CD14-positive monocyte (primary cell): Measurements from ENCODE around the gene SHCBP1. TPM values are rescaled to one million over a fixed set of nuclear protein-coding genes. Genes with fewer than 3 reads are reported as not detected.
A peak's percentile ranks its signal among the peaks of the same experiment; 100 is the strongest.

Experiments used
- DNase-seq, 3 donors: peaks; one replicate each; pipeline ENCODE4 v3.0.0-alpha.2; 2011 to 2022
- H2AFZ ChIP-seq: 2 replicates; pipeline ENCODE4 v1.6.0; 2012; ENCODE audit warnings: mild to moderate bottlenecking, low read depth, low read length, inconsistent platforms; ENCODE audit not compliant: insufficient read depth, poor library complexity, severe bottlenecking
- H3K27ac ChIP-seq, 2 donors: 1 replicate in 1 of 2; 2 replicates in 1 of 2; pipeline ENCODE4 v1.5.1; 2012 to 2013; ENCODE audit warnings: low read length in 2 of 2, control low read depth in 1 of 2, inconsistent platforms in 1 of 2, low read depth in 1 of 2, mild to moderate bottlenecking in 1 of 2
- H3K27me3 ChIP-seq, 2 donors: one replicate each; pipeline versions ENCODE4 v1.6.0 to v1.6.1; 2011 to 2013; ENCODE audit warnings: low read length in 2 of 2; ENCODE audit not compliant: control insufficient read depth in 2 of 2, insufficient read depth in 2 of 2
- H3K36me3 ChIP-seq, 2 donors: replicated peaks in 1 of 2; 1 replicate in 1 of 2; 2 replicates in 1 of 2; pipeline versions ENCODE4 v1.5.1 to v1.6.1; 2012 to 2013; ENCODE audit warnings: low read length in 2 of 2, control low read depth in 1 of 2, inconsistent platforms in 1 of 2, mild to moderate bottlenecking in 1 of 2; ENCODE audit not compliant: insufficient read depth in 2 of 2, control insufficient read depth in 1 of 2
- H3K4me1 ChIP-seq, 2 donors: 1 replicate in 1 of 2; 2 replicates in 1 of 2; pipeline versions ENCODE4 v1.5.1 to v1.6.1; 2012 to 2013; ENCODE audit warnings: low read length in 2 of 2, control low read depth in 1 of 2, inconsistent platforms in 1 of 2, mild to moderate bottlenecking in 1 of 2, moderate library complexity in 1 of 2; ENCODE audit not compliant: insufficient read depth in 2 of 2, control insufficient read depth in 1 of 2
- H3K4me2 ChIP-seq: replicated peaks from 2 replicates; pipeline ENCODE3; 2012; ENCODE audit warnings: low read length, moderate library complexity, mild to moderate bottlenecking; ENCODE audit not compliant: poor library complexity, severe bottlenecking; ENCODE audit errors: extremely low read depth
- H3K4me3 ChIP-seq, 3 experiments: fragments of 200-600 bp in 1 of 3; sonication (generic) in 1 of 3; replicated peaks in 1 of 3; 1 replicate in 2 of 3; 2 replicates in 1 of 3; pipeline ENCODE4 v1.5.1; 2011 to 2013; ENCODE audit warnings: low read length in 3 of 3, mild to moderate bottlenecking in 3 of 3, control low read depth in 2 of 3, low read depth in 2 of 3, inconsistent platforms in 1 of 3, moderate library complexity in 1 of 3
- H3K79me2 ChIP-seq: 2 replicates; pipeline ENCODE4 v1.6.0; 2012; ENCODE audit warnings: mild to moderate bottlenecking, control low read depth, inconsistent platforms, low read length, moderate library complexity; ENCODE audit not compliant: insufficient read depth
- H3K9ac ChIP-seq: 2 replicates; pipeline ENCODE4 v1.6.0; 2017; ENCODE audit warnings: low read length, mild to moderate bottlenecking; ENCODE audit not compliant: insufficient read depth, poor library complexity, severe bottlenecking
- H3K9me3 ChIP-seq, 2 donors: replicated peaks in 1 of 2; 1 replicate in 1 of 2; 2 replicates in 1 of 2; pipeline versions ENCODE4 v1.5.1 to v1.6.1; 2012 to 2013; ENCODE audit warnings: low read length in 2 of 2, control low read depth in 1 of 2; ENCODE audit not compliant: control insufficient read depth in 1 of 2, insufficient read depth in 1 of 2
- H4K20me1 ChIP-seq: 2 replicates; pipeline ENCODE4 v1.6.0; 2012; ENCODE audit warnings: mild to moderate bottlenecking, low read length, control low read depth, moderate library complexity; ENCODE audit not compliant: insufficient read depth
- H3K27ac Mint-ChIP-seq, 7 donors: one replicate each; pipeline ENCODE4 v1.8.0; 2020; ENCODE audit warnings: mild to moderate bottlenecking in 7 of 7, mixed read lengths in 7 of 7, moderate library complexity in 6 of 7, inconsistent platforms in 2 of 7
- H3K27me3 Mint-ChIP-seq, 3 donors: one replicate each; pipeline ENCODE4 v1.8.0; 2021 to 2022; ENCODE audit warnings: low read depth in 3 of 3, mild to moderate bottlenecking in 3 of 3, mixed read lengths in 3 of 3, moderate library complexity in 3 of 3, inconsistent platforms in 1 of 3
- H3K36me3 Mint-ChIP-seq, 2 donors: one replicate each; pipeline ENCODE4 v1.8.0; 2020; ENCODE audit warnings: mixed read lengths in 2 of 2, inconsistent platforms in 1 of 2, mild to moderate bottlenecking in 1 of 2
- H3K4me1 Mint-ChIP-seq: one replicate; pipeline ENCODE4 v1.8.0; 2020; ENCODE audit warnings: mild to moderate bottlenecking, mixed read lengths
- H3K4me3 Mint-ChIP-seq, 2 donors: one replicate each; pipeline ENCODE4 v1.8.0; 2020; ENCODE audit warnings: mild to moderate bottlenecking in 2 of 2, mixed read lengths in 2 of 2, moderate library complexity in 1 of 2
- H3K9me3 Mint-ChIP-seq, 7 donors: one replicate each; pipeline ENCODE4 v1.8.0; 2020 to 2022; ENCODE audit warnings: mixed read lengths in 7 of 7, mild to moderate bottlenecking in 6 of 7, moderate library complexity in 6 of 7, inconsistent platforms in 2 of 7
- WGBS: methylation state at CpG from one replicate; pipeline ENCODE4 v1.1.5; 2013; ENCODE audit warnings: missing lambda C conversion rate; ENCODE audit not compliant: insufficient coverage; 5-methylcytosine and 5-hydroxymethylcytosine counted together
- intact Hi-C, 2 donors: fragments of 100-400 bp; cut with micrococcal nuclease; formaldehyde crosslinking; loops; one replicate each; pipeline versions ENCODE4 v1.15.0 to v1.15.1; 2023
- polyA plus RNA-seq, 3 donors: library from polyadenylated mRNA; depleted of rRNA in 1 of 3; unstranded in 2 of 3; stranded (reverse) in 1 of 3; fragments of 300-500 nt in 2 of 3; fragments of >200 nt in 1 of 3; fragmentation: Illumina TruSeq in 2 of 3; gene quantifications; 1 replicate in 2 of 3; 2 replicates in 1 of 3; pipeline ENCODE4 v1.2.3, GENCODE V29; 2012 to 2021
- TF ChIP-seq, protein P1 (sequence below): fragments of 200-600 bp; IDR thresholded peaks from one replicate; pipeline ENCODE4 v1.8.0; 2022; ENCODE audit warnings: antibody characterized with exemption, mild to moderate bottlenecking

SHCBP1 gene
- polyA plus RNA-seq, 3 donors = 0.45 to 2.3 (median 0.93) TPM

DNA sequence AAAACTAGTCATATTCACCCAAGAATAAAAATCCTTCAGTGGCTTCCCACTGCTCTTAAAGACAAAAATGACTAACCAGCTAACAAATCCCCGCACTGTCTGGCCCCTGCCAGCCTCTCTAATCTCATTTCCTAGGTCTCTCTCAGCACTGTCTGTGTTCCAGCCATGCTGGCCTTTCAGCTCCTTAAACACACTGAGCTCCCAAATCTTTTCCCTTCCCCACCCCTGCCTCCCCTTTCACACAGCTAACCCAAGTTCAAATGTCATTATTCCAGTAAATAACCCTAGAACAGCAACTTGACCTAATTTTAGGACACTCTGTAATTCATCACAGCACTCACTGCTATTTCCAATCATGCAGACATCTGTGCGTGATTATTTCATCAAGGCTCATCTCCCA, 7.8 kb downstream of the SHCBP1 start:
- intact Hi-C loops = no loop called here
- Mint-ChIP-seq H3K4me1 (no peaks in the 10 kb centered on the region), H3K9me3 (no peaks in the 10 kb centered on the region), H3K36me3 (peaks cover 40 to 62% of the 10 kb centered on the region in 2 donors), H3K27me3 (peaks cover 0 to 2% (median 0%) of the 10 kb centered on the region in 3 donors), H3K4me3 (no peak overlapping the region), H3K27ac (no peak overlapping the region)
- WGBS = 100% methylated on average over 2 of the region's 2 CpGs
- H3K4me2 ChIP-seq = no peak overlapping the region
- no peaks in the 10 kb centered on the region for H4K20me1 ChIP-seq
- H3K4me1 ChIP-seq = no peaks in the 10 kb centered on the region
- no peak overlapping the region for H3K4me3 ChIP-seq
- TF ChIP-seq, protein P1, sequence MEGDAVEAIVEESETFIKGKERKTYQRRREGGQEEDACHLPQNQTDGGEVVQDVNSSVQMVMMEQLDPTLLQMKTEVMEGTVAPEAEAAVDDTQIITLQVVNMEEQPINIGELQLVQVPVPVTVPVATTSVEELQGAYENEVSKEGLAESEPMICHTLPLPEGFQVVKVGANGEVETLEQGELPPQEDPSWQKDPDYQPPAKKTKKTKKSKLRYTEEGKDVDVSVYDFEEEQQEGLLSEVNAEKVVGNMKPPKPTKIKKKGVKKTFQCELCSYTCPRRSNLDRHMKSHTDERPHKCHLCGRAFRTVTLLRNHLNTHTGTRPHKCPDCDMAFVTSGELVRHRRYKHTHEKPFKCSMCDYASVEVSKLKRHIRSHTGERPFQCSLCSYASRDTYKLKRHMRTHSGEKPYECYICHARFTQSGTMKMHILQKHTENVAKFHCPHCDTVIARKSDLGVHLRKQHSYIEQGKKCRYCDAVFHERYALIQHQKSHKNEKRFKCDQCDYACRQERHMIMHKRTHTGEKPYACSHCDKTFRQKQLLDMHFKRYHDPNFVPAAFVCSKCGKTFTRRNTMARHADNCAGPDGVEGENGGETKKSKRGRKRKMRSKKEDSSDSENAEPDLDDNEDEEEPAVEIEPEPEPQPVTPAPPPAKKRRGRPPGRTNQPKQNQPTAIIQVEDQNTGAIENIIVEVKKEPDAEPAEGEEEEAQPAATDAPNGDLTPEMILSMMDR = no peak
- H3K9me3 ChIP-seq = no peaks in the 10 kb centered on the region
- no peaks in the 10 kb centered on the region for H3K27me3 ChIP-seq
- no peak for DNase-seq
- H3K36me3 ChIP-seq = peaks cover 33 to 85% of the 10 kb centered on the region in 2 donors
- H2AFZ ChIP-seq = no peak overlapping the region
- H3K9ac ChIP-seq = no peak overlapping the region
- H3K27ac ChIP-seq = peak overlapping the region in 1 of 2 donors; percentile 61
- peaks cover 78% of the 10 kb centered on the region for H3K79me2 ChIP-seq

DNA sequence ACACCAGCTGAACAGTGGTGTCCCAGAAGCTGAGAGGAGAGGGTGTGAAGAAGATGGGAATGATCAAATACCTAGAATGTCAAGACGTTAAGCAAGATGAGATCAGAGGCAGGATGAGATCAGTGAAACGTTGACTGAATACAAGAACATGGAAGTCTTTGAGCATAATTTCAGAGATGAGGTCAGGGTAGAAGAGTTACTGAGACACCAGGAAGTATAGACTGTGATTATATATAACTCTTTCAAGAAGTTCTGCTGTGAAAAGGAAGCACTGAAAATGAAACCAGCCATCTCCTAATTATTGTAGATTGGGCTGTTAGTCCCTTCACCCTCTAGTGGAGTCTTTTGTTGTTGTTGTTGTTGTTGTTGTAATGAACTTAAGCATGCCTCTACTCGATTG, 9.1 kb downstream of the SHCBP1 start:
- intact Hi-C loops = no loop called here
- no peaks in the 10 kb centered on the region for H3K9me3 ChIP-seq
- no peaks in the 10 kb centered on the region for H3K27me3 Mint-ChIP-seq
- no peaks in the 10 kb centered on the region for H3K4me1 Mint-ChIP-seq
- TF ChIP-seq, protein P1 = no peak
- H3K4me3 ChIP-seq = no peak overlapping the region
- H3K4me2 ChIP-seq = peak overlapping the region; percentile 17
- peak overlapping the region; percentile 25 for H2AFZ ChIP-seq
- H3K4me1 ChIP-seq = no peaks in the 10 kb centered on the region
- H3K36me3 ChIP-seq = peaks cover 33 to 83% of the 10 kb centered on the region in 2 donors
- no peak overlapping the region for H3K9ac ChIP-seq
- H3K27ac Mint-ChIP-seq = no peak overlapping the region
- H3K27ac ChIP-seq = peak overlapping the region in 1 of 2 donors; percentile 61
- no peaks in the 10 kb centered on the region for H4K20me1 ChIP-seq
- H3K79me2 ChIP-seq = peaks cover 66% of the 10 kb centered on the region
- no peaks in the 10 kb centered on the region for H3K9me3 Mint-ChIP-seq
- no peak overlapping the region for H3K4me3 Mint-ChIP-seq
- peaks cover 40 to 61% of the 10 kb centered on the region in 2 donors for H3K36me3 Mint-ChIP-seq
- no peaks in the 10 kb centered on the region for H3K27me3 ChIP-seq
- WGBS = 58% methylated on average over 2 of the region's 3 CpGs
- no peak for DNase-seq
